Psoas muscle (tissue), 8 donors: ENCODE results near the gene C4orf17. TPM values are rescaled to one million over a fixed set of nuclear protein-coding genes. Genes with fewer than 3 reads are reported as not detected.

Source experiments
- ATAC-seq, 4 donors: fragments of 200-7000 bp; cut with Tn5 transposase; one replicate each; pipeline ENCODE4 v1.9.1; 2020; ENCODE audit warnings: moderate library complexity in 3 of 4, mild to moderate bottlenecking in 2 of 4
- DNase-seq, 2 donors: peaks; one replicate each; pipeline ENCODE4 v3.0.0-alpha.2; 2020
- H3K27ac ChIP-seq: fragments of 200-600 bp; one replicate; pipeline ENCODE4 v1.8.0; 2022
- H3K27me3 ChIP-seq, 3 donors: fragments of 200-600 bp in 1 of 3; one replicate each; pipeline versions ENCODE4 v1.6.1 to v1.8.0; 2013 to 2022; ENCODE audit warnings: low read length in 2 of 3, mild to moderate bottlenecking in 2 of 3, moderate library complexity in 1 of 3; ENCODE audit not compliant: insufficient read depth in 3 of 3
- H3K36me3 ChIP-seq, 2 donors: fragments of 200-600 bp in 1 of 2; one replicate each; pipeline versions ENCODE4 v1.6.1 to v1.8.0; 2013 to 2022; ENCODE audit warnings: low read depth in 1 of 2, mild to moderate bottlenecking in 1 of 2, moderate library complexity in 1 of 2; ENCODE audit not compliant: insufficient read depth in 1 of 2
- H3K4me1 ChIP-seq: fragments of 200-600 bp; one replicate; pipeline ENCODE4 v1.8.0; 2022
- H3K4me3 ChIP-seq: fragments of 200-600 bp; one replicate; pipeline ENCODE4 v1.8.0; 2022; ENCODE audit warnings: mild to moderate bottlenecking
- H3K9me3 ChIP-seq: fragments of 200-600 bp; one replicate; pipeline ENCODE4 v1.8.0; 2022
- CTCF ChIP-seq: fragments of 200-600 bp; IDR thresholded peaks from one replicate; pipeline ENCODE4 v1.8.0; 2022; ENCODE audit warnings: antibody characterized with exemption
- WGBS, 3 donors: extraction: QIAGEN DNeasy Blood & Tissue Kit; methylation state at CpG; one replicate each; pipeline versions ENCODE4 v1.1.6 to v1.1.7; 2013; 5-methylcytosine and 5-hydroxymethylcytosine counted together
- intact Hi-C, 2 donors: fragments of 100-400 bp; cut with DNase I; formaldehyde crosslinking; loops; one replicate each; pipeline versions ENCODE4 v1.11.0 to v1.14.2; 2022
- polyA plus RNA-seq, 3 donors: library from polyadenylated mRNA; stranded (reverse); fragments of 200-250 nt; gene quantifications; one replicate each; pipeline ENCODE4 v1.2.3, GENCODE V29; 2013
- total RNA-seq, 4 donors: library from RNA; stranded (reverse); fragmentation: NEBNext Ultra II Directional in 2 of 4; extraction: Animal tissue kit (Norgen Biotek cat#: 25700) in 2 of 4; gene quantifications; one replicate each; pipeline versions ENCODE4 v1.2.1 to v1.2.4, GENCODE V29; 2021 to 2023
- donor health status: healthy with polysubstance abuse.
- donor health status: DM: no; HTN: no; CAD: no; lungs with moderate emphysema.
- donor health status: Bipolar disorder and iron deficiency.
- donor health status: healthy.
- donor health status: DM: yes; HTN: yes; CAD: no.
- donor health status: DM: no; HTN: no; CAD: no.
- donor health status: DM: no; HTN: no; CAD: no.
- donor health status: DM: yes; HTN: yes; CAD: no.

Gene C4orf17
- total and polyA plus RNA-seq, 7 donors: not detected

- ATAC-seq: no peak
- peak overlapping the region; percentile 4 for H3K27ac ChIP-seq
- H3K9me3 ChIP-seq: no peaks in the 10 kb centered on the region
- H3K27me3 ChIP-seq: no peaks in the 10 kb centered on the region
- no peak for DNase-seq
- peaks cover 18% of the 10 kb centered on the region for H3K4me1 ChIP-seq
- H3K4me3 ChIP-seq: no peak overlapping the region
- no peaks in the 10 kb centered on the region for H3K36me3 ChIP-seq
- TF ChIP-seq CTCF: no peak
- intact Hi-C loops: no loop called here
- 9 to 27% (median 17%) methylated on average over 1 of the region's 1 CpG for WGBS, 3 donors
These were observed 77.0 kb downstream of the C4orf17 start for GRCh38 chr4:99587803-99588202.

GRCh38 chr4:99591757-99592156 lies 80.9 kb downstream of the C4orf17 start:
- Histone ChIP-seq H3K4me3 (no peak overlapping the region), H3K27ac (no peak overlapping the region), H3K9me3 (no peaks in the 10 kb centered on the region), H3K4me1 (peaks cover 17% of the 10 kb centered on the region), H3K27me3 (no peaks in the 10 kb centered on the region), H3K36me3 (no peaks in the 10 kb centered on the region)
- ATAC-seq (no peak), DNase-seq (no peak)
- intact Hi-C loops: no loop called here
- 91 to 93% (median 92%) methylated on average over 3 of the region's 3 CpGs for WGBS, 3 donors
- TF ChIP-seq CTCF: no peak

Other genes with a start within 250 kb of the C4orf17 start
- gene ADH1A, start 220.0 kb upstream of the C4orf17 start, total RNA-seq: under 1 TPM; 0.30 to 0.65 (median 0.43) TPM
- not detected for gene ADH1A, start 220.0 kb upstream of the C4orf17 start, polyA plus RNA-seq
- 100 to 1,000 TPM in 1 of 4 donors, 10 to 100 TPM in 3; 60.2 to 111 (median 85.1) TPM for gene ADH1B, start 189.6 kb upstream of the C4orf17 start, total RNA-seq
- 10 to 100 TPM; 54.1 to 73.0 (median 57.5) TPM for gene ADH1B, start 189.6 kb upstream of the C4orf17 start, polyA plus RNA-seq
- 1 to 10 TPM; 1.8 to 5.4 (median 3.4) TPM for gene ADH1C, start 158.3 kb upstream of the C4orf17 start, total RNA-seq
- gene ADH1C, start 158.3 kb upstream of the C4orf17 start, polyA plus RNA-seq: 10 to 100 TPM in 1 of 3 donors, 1 to 10 TPM in 2; 4.7 to 10.6 (median 6.4) TPM
- gene ADH7, start 75.7 kb upstream of the C4orf17 start, total RNA-seq: not detected
- gene ADH7, start 75.7 kb upstream of the C4orf17 start, polyA plus RNA-seq: not detected
- 1 to 10 TPM; 2.9 to 4.6 (median 4.3) TPM for gene TRMT10A, start 53.0 kb downstream of the C4orf17 start, total RNA-seq
- 1 to 10 TPM; 2.1 to 7.2 (median 5.9) TPM for gene TRMT10A, start 53.0 kb downstream of the C4orf17 start, polyA plus RNA-seq
- gene MTTP, start 63.8 kb downstream of the C4orf17 start, total RNA-seq: under 1 TPM; 0.07 to 0.99 (median 0.39) TPM
- under 1 TPM; 0.04 to 0.44 (median 0.28) TPM for gene MTTP, start 63.8 kb downstream of the C4orf17 start, polyA plus RNA-seq
- 100 to 1,000 TPM in 2 of 4 donors, 10 to 100 TPM in 2; 58.1 to 151 (median 92.5) TPM for gene C4orf54, start 146.8 kb downstream of the C4orf17 start, total RNA-seq
- 10 to 100 TPM in 2 of 3 donors, 1 to 10 TPM in 1; 3.3 to 35.7 (median 34.0) TPM for gene C4orf54, start 146.8 kb downstream of the C4orf17 start, polyA plus RNA-seq